Stromal cell of bone marrow (primary cell): Measurements from ENCODE around the gene CRKL.
"Not testable (repeated sequence)": the region's sequence is repeated elsewhere in the genome, so short reads cannot be mapped to it uniquely, and the experiment has no call there.

Source experiments
- DNase-seq: peaks from one replicate; pipeline ENCODE4 v3.0.0-alpha.2; 2012; ENCODE audit warnings: low read depth

The CRKL gene

DNA sequence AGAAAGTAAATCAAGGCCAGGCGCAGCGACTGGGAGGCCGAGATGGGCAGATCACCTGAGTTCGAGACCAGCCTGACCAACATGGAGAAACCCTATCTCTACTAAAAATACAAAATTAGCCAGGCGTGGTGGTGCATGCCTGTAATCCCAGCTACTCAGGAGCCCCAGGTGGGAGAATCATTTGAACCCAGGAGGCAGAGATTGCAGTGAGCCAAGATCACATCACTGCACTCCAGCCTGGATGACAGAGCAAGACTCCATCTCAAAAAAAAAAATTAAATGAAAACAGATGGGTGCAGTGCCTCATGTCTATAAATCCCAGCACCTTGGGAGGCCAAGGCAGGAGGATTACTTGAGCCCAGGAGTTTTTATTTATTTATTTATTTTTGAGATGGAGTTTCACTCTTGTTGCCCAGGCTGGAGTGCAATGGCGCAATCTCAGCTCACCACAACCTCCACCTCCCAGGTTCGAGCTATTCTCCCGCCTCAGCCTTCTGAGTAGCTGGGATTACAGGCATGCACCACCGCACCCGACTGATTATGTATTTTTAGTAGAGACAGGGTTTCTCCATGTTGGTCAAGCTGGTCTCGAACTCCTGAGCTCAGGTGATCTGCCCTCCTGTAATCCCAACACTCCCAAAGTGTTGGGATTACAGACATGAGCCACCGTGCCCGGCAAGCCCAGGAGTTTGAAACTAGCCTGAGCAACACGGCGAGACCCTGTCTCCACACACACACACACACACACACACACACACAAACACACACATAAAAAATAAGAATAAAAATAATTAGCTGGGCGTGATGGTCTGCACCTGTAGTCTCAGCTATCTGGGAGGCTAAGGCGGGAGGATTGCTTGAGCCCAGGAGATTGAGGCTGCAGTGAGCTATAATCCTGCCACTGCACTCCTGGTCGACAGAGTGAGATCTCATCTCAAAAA, 15.8 kb upstream of the CRKL start:
- not testable (repeated sequence) for DNase-seq

GRCh38 chr22:20903093-20903492, 14.1 kb upstream of the CRKL start:
- no peak for DNase-seq

GRCh38 chr22:20904008-20904979, 12.9 kb upstream of the CRKL start:
- DNase-seq, result peak; percentile 98

DNA sequence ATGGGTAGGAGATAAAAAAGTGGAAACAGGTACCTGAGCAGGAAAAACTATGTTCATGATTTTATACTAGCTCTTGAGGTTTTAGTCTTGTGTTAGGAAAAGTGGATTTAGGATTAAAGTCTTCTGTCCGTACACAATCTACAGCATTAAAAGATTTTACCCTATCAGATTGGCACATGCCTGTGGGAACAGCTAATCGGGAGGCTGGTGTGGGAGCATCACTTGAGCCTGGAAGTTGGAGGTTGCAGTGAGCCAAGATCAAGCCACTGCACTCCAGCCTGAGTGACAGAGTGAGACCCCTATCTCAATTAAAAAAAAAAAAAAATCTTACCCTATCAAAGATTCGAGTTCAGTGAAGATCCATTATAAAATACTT, 12.2 kb upstream of the CRKL start:
- DNase-seq, result no peak

- no peak for DNase-seq
These were observed 11.5 kb upstream of the CRKL start for GRCh38 chr22:20905415-20906386.

- DNase-seq, result no peak
These were observed 10.8 kb upstream of the CRKL start for GRCh38 chr22:20906387-20906767.

- DNase-seq, result not testable (repeated sequence)
These were observed 8.5 kb upstream of the CRKL start for GRCh38 chr22:20908717-20909116.

- no peak for DNase-seq
These were observed 7.5 kb upstream of the CRKL start for GRCh38 chr22:20909543-20910303.

DNA sequence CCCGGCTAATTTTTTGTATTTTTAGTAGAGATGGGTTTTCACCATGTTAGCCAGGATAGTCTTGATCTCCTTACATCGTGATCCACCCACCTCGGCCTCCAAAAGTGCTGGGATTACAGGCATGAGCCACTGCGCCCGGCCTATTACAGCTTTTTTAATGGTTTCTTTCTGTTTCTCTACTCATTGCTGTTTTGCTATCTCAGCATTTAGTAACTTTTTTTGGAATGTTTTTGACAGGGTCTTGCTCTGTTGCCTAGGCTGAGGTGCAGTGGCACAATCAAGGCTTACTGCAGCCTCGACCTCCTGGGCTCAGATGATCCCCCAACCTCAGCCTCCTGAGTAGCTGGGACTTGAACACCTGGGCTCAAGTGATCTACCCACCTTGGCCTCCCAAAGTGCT, 4.7 kb upstream of the CRKL start:
- DNase-seq, result no peak

DNA sequence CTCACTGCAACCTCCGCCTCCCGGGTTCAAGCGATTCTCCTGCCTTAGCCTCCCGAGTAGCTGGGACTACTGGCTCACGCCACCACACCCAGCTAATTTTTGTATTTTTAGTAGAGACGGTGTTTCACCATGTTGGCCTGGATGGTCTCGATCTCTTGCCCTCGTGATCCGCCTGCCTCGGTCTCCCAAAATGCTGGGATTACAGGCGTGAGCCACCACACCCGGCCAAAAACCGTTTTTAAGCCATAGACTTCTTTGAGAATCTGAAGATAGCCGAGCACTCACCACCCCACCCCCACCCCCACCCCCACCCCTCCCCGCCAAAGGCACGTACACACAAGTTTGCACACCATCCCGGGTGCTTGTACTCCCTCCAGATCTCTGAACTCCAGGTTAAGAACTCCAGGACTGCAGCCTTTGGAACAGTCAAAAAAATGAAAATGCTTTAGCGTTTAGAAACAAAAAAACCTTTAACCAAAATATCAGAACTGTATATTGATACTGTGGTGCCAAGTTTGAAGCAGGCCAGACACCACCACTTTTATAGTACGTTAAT, 1.5 kb downstream of the CRKL start:
- no peak for DNase-seq

DNA sequence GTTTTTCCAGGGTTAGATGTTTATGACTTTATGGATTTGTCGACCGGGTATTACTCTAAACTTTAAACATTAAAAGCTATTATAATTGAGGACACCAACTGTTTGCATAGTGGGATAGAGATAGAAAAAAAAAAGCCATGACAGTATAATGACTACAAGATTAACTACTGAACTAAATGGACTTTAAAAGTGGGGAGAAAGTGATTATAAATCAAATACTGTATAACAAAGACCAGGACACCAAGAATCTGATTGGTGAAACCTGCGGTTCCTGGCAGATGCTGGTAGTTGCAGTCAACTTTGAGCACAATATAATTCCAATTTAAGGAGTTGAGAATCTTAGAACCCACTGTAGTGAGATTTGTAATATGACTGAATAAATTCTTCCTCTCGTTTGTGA, 2.5 kb downstream of the CRKL start:
- no peak for DNase-seq

DNA sequence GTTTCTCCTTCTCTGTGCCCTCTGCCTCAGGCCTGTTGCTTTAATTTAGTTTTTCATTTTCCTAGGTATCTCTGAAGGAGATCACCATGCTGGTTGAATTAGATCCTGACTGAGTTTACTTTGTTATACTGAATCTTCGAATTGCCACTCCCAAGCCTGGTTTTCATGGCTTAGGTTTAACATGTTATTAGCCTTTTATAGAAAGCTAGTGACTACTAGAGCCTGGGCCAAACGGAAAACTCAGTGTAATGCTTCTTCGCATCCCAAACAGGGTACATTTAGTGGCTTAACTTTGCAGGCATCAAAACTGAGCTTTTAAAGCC, 3.6 kb downstream of the CRKL start:
- DNase-seq, result no peak

- no peak for DNase-seq
These were observed 5.0 kb downstream of the CRKL start for GRCh38 chr22:20922141-20922751.

DNA sequence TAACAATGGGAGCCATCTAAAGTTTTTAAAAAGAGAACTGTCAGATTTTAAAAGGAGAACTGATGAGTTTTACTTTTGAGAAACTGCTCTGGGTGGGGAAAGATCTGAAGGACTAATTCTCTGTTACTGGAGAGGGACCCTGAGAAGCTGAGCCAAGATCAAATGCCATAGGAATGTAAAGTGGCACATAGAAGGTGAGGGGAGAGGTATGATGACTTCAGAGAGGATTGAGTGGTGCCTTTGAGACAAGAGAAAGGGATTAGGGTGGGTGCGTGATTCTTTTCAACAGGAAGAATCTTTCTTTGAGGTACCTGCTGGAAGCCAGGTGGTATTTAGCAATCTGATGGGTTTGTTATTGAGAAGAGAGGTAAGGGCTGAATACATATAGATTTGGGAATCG, 9.0 kb downstream of the CRKL start:
- no peak for DNase-seq

GRCh38 chr22:20927940-20928572, 10.8 kb downstream of the CRKL start:
- DNase-seq, result no peak

GRCh38 chr22:20928573-20928967, 11.4 kb downstream of the CRKL start:
- no peak for DNase-seq

DNA sequence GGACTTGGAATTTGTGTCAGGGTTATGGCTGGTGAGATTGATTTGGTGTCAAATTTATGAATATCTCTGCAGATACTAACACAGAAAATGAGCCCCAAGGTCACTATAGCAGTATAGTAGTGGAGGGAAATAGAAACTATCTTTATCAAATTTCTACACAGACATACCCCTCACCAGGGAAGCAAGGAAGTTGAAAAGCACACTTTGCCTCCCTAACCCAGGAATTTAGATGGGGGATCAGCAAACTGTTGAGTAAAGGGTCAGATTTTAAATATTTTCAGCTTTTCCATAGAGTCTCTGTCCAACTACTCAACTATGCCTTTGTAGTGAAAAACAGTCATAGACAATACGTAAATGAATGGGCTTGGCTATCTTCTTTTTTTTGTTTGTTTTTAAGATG, 12.8 kb downstream of the CRKL start:
- no peak for DNase-seq

- DNase-seq, result not testable (repeated sequence)
These were observed 13.2 kb downstream of the CRKL start for GRCh38 chr22:20930435-20930834.

GRCh38 chr22:20931126-20931654, 14.0 kb downstream of the CRKL start:
- no peak for DNase-seq

DNA sequence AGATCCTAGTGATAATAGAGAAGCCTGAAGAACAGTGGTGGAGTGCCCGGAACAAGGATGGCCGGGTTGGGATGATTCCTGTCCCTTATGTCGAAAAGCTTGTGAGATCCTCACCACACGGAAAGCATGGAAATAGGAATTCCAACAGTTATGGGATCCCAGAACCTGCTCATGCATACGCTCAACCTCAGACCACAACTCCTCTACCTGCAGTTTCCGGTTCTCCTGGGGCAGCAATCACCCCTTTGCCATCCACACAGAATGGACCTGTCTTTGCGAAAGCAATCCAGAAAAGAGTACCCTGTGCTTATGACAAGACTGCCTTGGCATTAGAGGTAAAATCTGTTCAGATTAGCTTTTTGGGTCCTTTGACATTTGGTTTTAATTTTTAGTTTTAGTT, 16.7 kb downstream of the CRKL start:
- DNase-seq, result no peak
